Right renal cortex interstitium (tissue), 3 donors: ENCODE measurements around the gene HYDIN. TPM values are rescaled to one million over a fixed set of nuclear protein-coding genes. Genes with fewer than 3 reads are reported as not detected.
"Not testable (repeated sequence)": the region's sequence is repeated elsewhere in the genome, so short reads cannot be mapped to it uniquely, and the experiment has no call there.

Experiments
- DNase-seq, 3 donors: peaks; one replicate each; pipeline ENCODE4 v3.0.0-alpha.2; 2013; ENCODE audit warnings: low read depth in 3 of 3, low spot score in 2 of 3
- polyA plus RNA-seq, 3 donors: library from polyadenylated mRNA; unstranded; fragments of 120-200 nt; gene quantifications; one replicate each; pipeline ENCODE4 v1.2.1, GENCODE V29; 2013; ENCODE audit not compliant: insufficient read length in 3 of 3

HYDIN gene
- polyA plus RNA-seq, 3 donors, result 11.3 to 13.1 (median 12.5) TPM

DNA sequence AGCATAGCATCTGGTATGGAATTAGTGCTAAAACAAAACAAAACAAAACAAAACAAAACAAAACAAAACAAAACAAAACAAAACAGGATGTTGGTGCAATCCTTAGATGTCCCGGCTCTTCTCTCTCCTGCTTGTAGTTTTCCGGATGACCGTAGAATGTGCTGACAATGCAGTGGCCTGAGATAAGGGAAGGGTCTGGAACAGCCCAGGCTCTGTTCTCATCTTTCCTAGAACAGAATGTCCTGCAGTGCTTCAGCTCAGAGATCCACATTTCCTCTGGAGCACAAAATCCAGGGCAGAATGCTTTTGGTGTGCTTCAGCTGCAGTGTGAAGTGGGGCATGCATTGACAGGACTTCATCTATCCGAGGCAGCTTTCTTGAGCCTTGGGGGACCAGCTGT lies 345.9 kb downstream of the HYDIN start:
- DNase-seq, result not testable (repeated sequence)

DNA sequence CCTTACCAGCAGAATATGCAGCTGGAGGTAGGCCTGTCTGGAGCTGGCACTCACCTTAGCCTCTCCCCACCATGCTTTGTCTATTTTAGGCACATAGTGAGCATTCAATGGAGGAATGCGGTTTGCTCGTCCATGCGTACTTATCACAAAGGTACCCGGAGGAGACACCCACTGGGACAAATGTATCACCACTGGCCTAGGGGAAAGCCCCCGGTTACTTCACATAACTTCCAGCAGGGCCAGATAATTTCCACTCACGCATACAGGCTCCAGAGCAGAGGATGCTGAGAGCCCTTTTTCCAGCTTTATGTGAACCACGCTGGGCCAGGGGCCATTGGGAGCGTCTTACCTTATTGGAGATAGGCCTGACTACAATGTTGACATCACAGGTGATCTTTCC lies 348.2 kb downstream of the HYDIN start:
- DNase-seq, result not testable (repeated sequence)

DNA sequence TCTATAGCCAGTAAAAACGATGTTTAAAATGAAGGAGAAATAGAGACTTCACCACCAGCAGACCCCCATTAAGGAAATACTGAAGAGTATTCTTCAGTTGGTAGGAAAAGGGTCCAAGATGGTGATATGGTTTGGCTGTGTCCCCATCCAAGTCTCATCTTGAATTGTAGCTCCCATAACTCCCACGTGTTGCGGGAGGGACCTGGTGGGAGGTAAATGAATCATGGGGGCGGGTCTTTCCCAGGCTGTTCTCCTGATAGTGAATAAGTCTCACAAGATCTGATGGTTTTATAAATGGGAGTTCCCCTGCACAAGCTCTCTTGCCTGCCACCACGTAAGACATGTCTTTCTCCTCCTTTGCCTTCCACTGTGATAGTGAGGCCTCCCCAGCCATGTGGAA lies 352.6 kb downstream of the HYDIN start:
- DNase-seq, result not testable (repeated sequence)

DNA sequence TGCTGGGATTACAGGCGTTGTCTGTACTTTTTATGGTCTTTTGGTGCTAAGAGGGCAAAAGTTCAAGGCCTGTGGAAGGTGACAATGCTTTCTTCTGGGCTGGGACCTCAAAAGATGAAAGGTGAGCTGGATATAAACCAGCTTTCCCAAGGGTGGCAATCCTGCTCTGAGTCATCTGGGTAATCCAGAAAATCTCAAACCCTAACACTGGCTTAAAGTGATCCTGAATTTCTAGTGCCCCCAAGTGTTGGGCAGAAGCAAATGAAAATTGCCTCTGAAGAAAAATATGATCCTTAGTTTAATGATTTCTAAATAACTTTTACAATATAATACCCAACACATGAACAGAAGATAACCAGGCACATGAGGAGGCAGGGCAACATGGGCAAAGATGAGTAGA lies 354.1 kb downstream of the HYDIN start:
- DNase-seq, result not testable (repeated sequence)

DNA sequence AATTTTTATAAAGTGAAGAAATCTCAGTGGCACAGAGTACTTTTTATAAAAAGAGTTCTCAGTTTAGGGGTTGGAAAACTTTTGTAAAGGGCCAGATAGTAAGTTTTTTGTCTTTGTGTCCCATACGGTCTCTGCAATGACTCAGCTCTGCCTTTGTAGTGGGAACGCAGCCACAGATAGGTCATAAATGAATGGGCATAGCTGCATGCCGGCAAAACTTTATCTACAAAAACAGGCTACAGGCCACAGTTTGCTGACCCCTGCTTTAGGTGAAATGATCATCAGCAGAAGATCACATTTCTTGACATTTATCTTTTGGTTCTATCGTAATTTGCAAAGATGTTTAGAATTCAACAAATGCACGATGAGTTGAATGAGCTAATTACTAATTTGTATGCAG lies 365.8 kb downstream of the HYDIN start:
- DNase-seq, result not testable (repeated sequence)

DNA sequence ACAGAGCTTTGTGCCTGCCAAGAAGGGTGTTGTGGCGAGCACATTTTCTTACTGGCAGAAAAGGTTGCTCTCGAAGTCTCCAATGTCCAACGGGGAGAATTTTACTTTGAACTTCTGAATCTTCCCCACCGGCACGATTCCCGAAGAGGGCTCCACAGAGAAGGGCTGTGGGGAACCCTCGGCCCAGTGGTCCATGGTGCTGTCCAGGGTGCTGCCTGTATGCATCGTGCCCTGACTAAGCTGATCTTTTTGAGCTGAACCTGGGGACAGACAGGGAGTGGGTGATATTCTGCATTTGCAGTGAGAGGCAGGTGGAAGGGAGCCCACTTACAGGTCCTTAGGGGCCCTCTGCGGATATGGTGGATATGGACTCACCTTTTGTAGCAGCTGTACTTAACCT lies 368.5 kb downstream of the HYDIN start:
- DNase-seq, result peak in 1 of 3 donors; percentile 0

DNA sequence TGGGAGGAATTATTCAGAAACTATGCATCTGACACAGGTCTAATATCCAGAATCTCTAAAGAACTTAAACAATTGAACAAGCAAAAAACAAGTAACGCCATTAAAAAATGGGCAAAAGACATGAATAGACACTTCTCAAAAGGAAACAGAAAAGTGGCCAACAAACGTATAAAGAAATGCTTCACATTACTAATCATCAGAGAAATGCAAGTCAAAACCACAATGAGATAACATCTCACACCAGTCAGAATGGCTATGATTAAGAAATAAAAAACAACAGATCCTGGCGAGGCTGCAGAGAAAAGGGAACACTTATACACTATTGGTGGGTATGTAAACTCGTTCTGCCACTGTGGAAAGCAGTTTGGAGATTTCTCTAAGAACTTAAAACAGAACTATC lies 379.2 kb downstream of the HYDIN start:
- not testable (repeated sequence) for DNase-seq

DNA sequence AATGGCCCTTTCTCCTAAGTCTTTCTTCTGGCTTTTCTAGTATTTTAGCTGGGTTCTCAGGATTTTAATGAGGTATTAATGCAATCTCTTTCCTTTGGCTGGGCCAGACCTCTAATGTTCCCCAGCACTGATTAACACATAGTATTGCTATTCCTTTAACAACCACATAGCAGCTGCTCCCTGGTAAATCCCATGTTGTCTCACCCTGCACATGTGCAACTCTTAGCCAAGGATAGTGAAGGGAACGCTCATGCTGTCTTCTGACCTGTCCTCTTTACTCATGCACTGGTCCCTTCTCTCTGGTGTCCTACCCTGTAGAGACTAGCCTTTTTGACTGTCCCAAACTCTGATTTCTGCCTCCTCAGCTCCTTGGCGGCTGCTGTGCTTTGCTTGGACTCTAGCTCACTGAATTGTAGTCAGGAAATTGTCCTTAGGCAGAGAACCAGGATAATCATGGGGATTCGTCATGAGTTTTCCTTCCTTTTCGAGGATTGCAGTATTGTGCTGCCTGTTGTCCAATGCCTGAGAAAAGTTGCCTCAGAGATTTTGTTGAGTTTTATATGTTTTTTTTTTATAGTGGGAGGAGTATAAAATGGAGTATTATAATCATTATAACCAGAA lies 406.9 kb downstream of the HYDIN start:
- DNase-seq, result not testable (repeated sequence)

DNA sequence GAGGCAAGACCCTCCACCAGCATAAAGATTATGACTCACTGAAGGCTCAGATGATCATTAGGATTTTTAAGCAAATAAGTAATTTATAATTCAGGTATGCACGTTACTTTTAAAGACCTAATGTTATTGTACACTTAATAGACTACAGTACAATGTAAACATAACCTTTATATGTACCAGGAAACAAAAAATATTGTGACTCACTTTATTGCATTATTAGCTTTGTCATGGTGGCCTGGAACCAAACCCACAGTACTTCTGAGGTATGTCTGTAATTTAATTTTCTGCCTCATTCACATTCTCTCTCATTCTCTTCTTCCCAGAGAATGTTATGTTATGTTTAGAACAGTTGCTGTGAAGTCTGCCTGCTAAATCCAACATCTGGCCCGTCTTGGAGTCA lies 407.8 kb downstream of the HYDIN start:
- not testable (repeated sequence) for DNase-seq

DNA sequence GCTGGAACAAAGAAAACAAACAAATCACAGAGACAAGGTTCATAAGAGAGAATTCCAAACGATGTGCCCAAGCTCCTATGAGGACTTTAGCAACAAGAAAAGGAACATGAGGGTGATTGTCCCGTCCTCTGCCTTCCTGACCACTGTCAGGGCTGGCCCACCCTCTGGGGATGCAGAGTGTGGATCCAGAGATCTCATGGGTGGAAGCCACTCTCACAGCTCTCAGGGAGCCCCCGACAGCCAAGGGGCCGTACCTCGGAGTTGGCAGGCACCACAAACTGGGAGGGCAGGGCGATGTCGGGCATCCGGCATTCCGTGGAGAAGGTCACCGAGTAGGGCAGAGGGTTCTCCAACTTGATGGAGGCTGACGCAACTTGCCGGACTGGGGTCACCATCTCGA lies 412.4 kb downstream of the HYDIN start:
- not testable (repeated sequence) for DNase-seq

DNA sequence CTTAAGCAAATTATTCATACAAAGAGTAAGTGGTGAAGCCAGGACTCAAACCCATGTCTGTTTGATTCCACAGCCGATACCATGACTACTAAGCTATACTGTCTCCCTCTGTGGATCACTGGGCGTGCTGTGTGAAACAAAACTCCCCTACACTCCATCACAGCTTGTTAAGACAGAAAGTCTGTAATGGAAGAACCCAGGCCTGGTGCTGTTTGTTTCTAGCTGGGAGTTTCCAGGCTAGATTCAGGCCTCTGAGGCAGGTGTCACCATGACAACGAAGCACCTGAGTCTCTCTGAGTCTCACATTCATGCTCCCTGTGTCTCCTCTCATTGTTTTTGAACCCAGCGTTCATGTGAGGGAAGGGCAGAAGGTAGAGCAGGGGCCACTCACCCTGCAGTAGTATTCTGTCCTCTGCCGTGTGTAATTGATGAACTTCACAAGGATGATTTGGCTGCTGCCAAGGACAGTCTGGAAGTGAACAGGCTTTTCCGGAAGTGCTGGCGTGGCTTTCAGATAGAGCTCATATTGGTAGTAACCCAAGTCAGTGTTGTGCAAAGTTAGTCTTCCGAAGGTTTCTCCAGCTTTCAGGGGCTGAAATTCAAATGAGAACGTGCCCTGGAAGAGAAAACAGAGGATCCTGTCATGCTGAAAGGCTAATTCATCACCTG lies 421.0 kb downstream of the HYDIN start:
- no peak for DNase-seq

DNA sequence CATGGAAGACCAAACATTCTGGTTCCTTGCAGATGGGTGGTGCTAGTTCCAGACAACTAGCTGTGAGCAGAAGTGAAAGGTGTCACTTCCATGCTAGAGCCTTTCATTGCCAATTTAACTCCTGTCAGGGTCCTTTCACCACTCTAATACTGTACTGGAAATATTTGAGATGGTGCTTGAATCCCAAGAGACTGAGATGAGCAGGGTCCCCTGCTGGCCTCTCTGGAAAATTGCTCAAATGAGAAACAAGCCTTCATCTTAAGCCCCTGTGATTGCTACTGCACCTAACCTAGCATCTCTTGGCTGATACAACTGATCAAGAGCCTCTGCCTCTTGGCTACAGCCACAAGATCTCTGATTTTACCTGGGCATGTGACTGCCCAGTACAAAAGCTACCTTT lies 422.2 kb downstream of the HYDIN start:
- no peak for DNase-seq

DNA sequence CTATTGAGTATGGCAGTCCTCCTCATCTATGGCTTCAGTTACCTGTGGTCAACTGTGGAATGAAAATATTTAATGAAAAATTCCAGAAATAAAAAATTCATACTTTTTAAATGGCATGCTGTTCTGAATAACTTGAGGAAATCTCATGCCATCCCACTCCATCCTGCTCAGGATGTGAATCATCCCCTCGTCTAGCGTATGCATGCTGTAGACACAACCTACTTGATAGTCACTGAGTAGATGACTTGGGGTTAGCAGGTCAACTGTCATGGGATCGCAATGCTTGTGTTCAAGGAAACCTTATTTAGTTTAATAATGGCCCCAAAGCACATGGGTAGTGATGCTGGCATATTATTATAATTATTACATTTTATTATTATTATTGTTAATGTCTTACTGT lies 424.7 kb downstream of the HYDIN start:
- no peak for DNase-seq

DNA sequence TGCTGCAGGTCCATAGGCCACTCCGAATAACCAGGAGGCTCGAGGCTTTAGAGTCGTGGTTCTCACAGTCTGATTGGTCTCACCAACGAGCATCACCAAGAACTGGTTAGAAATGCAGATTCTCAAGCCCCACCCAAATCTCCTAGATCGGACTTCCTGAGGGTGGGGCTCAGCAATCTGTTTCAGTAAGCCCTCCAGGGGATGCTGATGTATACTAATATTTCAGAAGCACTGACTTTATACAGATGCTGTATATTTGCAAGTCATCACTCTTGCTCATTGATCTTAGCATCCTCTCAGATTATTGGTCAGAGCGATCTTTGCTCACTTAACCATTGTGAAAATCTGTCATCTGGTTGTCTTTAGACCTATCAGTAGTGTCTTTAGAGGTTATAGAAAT lies 425.1 kb downstream of the HYDIN start:
- no peak for DNase-seq

DNA sequence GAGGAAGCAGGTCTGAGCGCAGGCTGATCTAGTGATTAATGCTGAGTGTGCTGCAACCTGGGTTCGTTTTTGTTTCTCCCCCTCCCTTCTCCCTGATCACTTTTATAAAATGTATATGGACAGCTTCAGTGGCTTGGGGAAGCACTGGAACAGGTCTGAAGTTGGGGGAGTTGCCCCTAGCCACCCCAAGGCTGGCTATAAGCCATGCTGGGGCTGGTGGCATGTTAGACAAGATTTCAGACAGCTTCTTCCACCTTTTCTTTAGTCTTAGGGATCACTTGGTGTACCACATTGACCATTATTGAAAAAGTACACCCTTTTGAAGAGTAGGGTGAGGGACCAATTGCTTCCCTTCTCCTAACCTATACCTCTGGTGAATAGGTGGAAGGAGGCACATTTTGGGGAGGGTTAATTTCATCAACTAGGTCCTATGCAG lies 425.8 kb downstream of the HYDIN start:
- no peak for DNase-seq

DNA sequence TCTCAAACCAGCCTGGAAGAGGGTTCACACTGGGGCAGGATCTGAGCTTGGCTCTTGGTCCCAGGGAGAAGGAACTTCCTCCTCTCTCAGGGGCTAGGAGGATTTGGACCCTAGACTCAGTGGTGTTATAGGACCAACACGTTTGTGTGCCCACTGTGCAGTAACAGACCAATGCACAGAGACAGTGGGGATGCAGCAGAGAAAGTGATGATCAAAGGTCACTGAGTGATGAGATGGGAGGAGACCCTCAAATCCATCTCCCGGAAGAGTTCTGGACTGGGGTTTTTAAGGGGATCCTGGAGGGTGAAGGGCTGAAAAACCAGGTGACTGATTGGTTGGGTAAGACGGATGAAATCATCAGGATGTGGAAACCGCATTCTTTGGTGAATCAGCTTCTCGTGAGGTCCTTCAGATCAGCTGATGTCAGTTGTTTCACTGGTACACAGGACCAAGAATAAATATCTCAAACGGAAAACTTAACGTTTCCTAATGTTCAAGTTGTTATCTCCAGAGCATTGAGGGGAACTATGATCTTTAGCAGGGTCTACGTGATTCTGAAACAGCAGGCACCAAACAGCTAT lies 426.3 kb downstream of the HYDIN start:
- no peak for DNase-seq

DNA sequence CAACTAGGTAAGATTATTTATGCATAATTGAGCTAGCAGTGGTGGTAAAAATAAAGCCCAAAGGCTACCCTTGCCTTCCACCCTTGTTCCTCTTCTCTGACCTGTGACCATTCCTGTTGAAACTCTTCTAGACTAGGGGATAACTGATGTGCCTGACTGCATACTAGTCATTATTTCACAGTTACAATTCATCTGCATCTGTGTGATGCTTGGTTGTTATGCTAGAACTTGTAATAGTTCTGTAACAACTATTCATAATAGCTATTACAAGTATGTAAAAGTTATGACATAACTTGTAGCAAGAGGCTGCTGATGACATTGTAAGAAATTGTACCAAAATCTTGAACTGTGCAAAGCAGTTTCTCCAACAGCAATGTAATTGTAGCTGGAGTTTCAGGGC lies 427.2 kb downstream of the HYDIN start:
- no peak for DNase-seq

DNA sequence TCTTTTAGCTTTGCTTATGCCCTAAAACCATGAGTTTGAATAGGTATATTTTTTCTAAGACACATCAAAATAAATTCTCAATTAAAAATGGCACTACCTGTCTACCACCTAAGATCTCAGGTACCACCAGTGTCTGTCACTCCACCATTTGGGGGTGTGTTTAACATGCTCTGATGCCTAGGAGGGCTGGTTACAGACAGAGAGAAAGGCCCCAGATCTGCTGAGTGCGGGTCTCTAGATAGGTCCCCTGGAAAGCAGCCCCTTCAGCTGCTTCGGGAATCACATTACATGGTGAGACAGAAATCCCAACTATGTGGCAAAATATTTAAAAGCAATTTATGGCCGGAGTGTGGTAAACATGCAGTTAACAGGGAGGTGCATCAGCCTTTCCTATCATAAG lies 428.9 kb downstream of the HYDIN start:
- no peak for DNase-seq

DNA sequence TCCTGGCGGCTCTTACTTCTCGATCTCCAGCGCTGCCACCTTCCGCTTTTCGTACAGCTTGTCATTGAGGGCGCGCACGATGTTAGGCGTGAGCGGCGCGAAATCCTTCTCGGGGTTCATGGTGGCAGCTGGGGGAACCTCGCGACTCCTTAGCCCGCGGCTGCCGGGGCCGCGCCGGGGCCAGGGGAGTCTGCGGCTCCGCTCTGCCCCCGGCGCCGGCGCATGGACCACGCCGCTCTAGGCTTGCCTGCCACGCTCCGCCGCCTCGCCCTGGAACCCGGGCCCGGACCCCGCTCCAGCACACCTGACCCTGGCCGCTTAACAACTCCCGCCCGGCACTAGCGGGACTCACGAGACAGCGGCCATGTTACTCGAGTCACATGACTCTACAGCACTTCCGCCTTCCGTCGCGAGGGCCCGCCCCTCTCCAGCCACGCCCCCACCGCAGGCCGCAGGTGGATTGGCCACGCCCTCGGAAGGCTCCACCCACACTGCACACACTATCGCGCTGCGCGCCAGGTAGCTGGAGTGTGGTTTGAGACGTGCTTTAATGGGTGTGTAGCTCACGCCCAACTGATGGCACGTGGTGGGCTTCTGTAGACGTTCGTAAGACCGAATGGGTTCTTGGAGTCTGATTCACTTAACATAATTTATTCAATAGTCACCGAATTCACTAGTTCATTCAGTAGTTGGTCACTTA lies 429.6 kb downstream of the HYDIN start, which contains the start of gene VAC14:
TSS of gene VAC14 (minus strand) at position 378 of the 700 bp plus-strand sequence. CDS start at position 120, 258 bp downstream.
- DNase-seq, result peak; percentile 67 to 77 (median 77)

DNA sequence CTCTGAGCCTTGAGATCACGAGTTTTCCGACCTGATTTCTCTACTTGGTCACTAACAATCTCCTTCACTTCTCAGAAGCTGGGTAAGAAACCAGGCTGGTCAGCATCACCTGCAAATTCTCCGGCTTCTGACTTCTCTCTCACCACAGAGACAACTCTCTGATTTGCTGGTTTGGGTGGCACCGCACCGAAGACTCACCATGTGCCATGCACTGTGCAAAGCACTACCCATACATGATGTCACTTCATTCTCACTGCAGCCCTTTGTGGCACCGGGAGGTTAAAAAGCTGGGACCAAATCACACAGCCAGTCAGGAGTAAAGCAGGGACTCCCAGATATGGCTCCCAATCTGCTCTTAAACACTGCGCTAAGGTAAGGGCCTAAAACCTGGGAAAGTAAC lies 430.2 kb downstream of the HYDIN start:
- no peak for DNase-seq

DNA sequence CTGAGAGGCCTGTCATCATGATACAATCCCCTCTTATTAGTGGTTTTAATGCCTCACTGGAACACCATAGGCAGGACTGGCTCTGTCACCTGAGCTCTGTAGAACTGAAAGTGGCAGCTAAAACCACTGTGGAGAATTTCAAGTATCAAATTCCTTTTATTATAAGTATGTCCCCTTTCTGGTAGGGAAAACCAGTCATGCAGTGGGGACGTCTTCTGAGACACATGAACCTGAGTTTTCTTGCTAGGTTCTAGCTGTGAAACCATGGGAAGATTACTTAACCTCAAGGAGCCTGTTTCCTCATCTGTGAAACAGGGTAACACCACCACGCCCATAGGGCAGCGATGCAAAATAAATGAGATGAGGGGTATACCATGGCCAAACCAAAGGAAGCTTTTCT lies 434.2 kb downstream of the HYDIN start:
- no peak for DNase-seq
